Peyer's patch (tissue), 4 donors: Measurements from ENCODE around the gene SH2D3A. TPM values are rescaled to one million over a fixed set of nuclear protein-coding genes. Genes with fewer than 3 reads are reported as not detected.
"Not testable (repeated sequence)": the region's sequence is repeated elsewhere in the genome, so short reads cannot be mapped to it uniquely, and the experiment has no call there.

Experiments
- DNase-seq, 3 donors: peaks; one replicate each; pipeline ENCODE4 v3.0.0-alpha.2; 2017 to 2019
- H3K27ac ChIP-seq, 4 donors: fragments of 200-600 bp; sonication (generic); one replicate each; pipeline ENCODE4 v1.5.1; 2016 to 2019
- H3K27me3 ChIP-seq, 2 donors: fragments of 200-600 bp; sonication (generic); one replicate each; pipeline ENCODE4 v1.5.1; 2019
- H3K36me3 ChIP-seq, 3 donors: fragments of 200-600 bp; sonication (generic); one replicate each; pipeline ENCODE4 v1.5.1; 2016 to 2019
- H3K4me1 ChIP-seq, 4 donors: fragments of 200-600 bp; sonication (generic); one replicate each; pipeline ENCODE4 v1.5.1; 2016 to 2019
- H3K4me3 ChIP-seq, 4 donors: fragments of 200-600 bp; sonication (generic); 1 replicate in 3 of 4; 2 replicates in 1 of 4; pipeline ENCODE4 v1.5.1; 2016 to 2019; ENCODE audit warnings: mild to moderate bottlenecking in 1 of 4
- H3K9me3 ChIP-seq, 4 donors: fragments of 200-600 bp; sonication (generic); one replicate each; pipeline ENCODE4 v1.5.1; 2016 to 2019; ENCODE audit warnings: mild to moderate bottlenecking in 1 of 4
- POLR2A ChIP-seq, 2 donors: fragments of 450-650 bp; IDR thresholded peaks; one replicate each; pipeline ENCODE4 v1.5.1; 2017; ENCODE audit warnings: antibody characterized with exemption in 2 of 2, mild to moderate bottlenecking in 2 of 2, moderate library complexity in 2 of 2
- total RNA-seq, 4 donors: library from RNA; depleted of rRNA; stranded (reverse); fragments of >200 nt; gene quantifications; one replicate each; pipeline ENCODE4 v1.1.0, GENCODE V29; 2016
- TF ChIP-seq, protein P1 (sequence below), 6 experiments: fragments of 450-650 bp in 4 of 6; fragments of 200-600 bp in 2 of 6; sonication (generic) in 1 of 6; IDR thresholded peaks; one replicate each; pipeline ENCODE4 v1.5.1; 2017 to 2019; ENCODE audit warnings: antibody characterized with exemption in 6 of 6, mild to moderate bottlenecking in 3 of 6, moderate library complexity in 1 of 6

The SH2D3A gene
- total RNA-seq, 4 donors from 2014 or later: 43.7 to 127 (median 91.9) TPM

DNA sequence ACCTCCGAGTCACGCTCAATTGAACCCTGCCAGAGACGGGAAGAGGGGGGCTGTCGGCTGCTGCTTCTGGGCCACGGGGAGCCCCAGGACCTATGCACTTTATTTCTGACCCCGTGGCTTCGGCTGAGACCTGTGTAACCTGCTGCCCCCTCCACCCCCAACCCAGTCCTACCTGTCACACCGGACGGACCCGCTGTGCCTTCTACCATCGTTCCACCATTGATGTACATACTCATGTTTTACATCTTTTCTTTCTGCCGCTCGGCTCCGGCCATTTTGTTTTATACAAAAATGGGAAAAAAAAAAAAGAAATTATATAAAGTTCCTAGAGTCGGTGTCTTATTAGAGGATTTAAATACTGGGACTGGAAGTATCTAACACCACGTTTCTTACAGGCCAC, 16.0 kb downstream of the SH2D3A start:
- H3K4me3 ChIP-seq: no peak overlapping the region
- DNase-seq: no peak
- H3K27ac ChIP-seq: peak overlapping the region in 1 of 4 donors; percentile 93
- TF ChIP-seq, protein P1, sequence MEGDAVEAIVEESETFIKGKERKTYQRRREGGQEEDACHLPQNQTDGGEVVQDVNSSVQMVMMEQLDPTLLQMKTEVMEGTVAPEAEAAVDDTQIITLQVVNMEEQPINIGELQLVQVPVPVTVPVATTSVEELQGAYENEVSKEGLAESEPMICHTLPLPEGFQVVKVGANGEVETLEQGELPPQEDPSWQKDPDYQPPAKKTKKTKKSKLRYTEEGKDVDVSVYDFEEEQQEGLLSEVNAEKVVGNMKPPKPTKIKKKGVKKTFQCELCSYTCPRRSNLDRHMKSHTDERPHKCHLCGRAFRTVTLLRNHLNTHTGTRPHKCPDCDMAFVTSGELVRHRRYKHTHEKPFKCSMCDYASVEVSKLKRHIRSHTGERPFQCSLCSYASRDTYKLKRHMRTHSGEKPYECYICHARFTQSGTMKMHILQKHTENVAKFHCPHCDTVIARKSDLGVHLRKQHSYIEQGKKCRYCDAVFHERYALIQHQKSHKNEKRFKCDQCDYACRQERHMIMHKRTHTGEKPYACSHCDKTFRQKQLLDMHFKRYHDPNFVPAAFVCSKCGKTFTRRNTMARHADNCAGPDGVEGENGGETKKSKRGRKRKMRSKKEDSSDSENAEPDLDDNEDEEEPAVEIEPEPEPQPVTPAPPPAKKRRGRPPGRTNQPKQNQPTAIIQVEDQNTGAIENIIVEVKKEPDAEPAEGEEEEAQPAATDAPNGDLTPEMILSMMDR (IDR thresholded peaks at IDR 0.05): no peak
- TF ChIP-seq POLR2A (IDR thresholded peaks at IDR 0.05): no peak
- H3K27me3 ChIP-seq: no peaks in the 10 kb centered on the region
- H3K4me1 ChIP-seq: peaks cover 0 to 23% (median 4%) of the 10 kb centered on the region in 4 donors
- peaks cover 0 to 74% (median 0%) of the 10 kb centered on the region in 3 donors for H3K36me3 ChIP-seq
- no peaks in the 10 kb centered on the region for H3K9me3 ChIP-seq

DNA sequence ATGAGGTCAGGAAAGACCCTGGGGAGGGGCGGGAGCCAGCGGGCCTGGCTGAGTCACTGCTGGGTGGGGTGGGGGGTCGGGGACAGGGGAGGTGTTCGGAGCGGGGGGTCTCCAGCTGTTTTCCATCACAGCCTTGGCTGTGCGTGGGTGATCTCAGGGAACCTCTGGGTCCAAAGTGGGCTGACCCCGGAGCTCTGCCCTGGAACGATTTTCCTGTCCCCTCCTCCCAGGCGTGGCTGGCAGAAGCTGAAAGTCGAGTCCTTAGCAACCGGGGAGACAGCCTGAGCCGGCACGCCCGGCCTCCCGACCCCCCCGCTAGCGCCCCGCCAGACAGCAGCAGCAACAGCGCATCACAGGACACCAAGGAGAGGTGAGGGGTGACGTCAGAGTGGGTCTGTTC, 17.2 kb downstream of the SH2D3A start:
- Histone ChIP-seq H3K4me1 (peaks cover 0 to 28% (median 4%) of the 10 kb centered on the region in 4 donors), H3K4me3 (no peak overlapping the region), H3K27ac (no peak overlapping the region), H3K27me3 (no peaks in the 10 kb centered on the region), H3K9me3 (no peaks in the 10 kb centered on the region), H3K36me3 (peaks cover 0 to 77% (median 0%) of the 10 kb centered on the region in 3 donors)
- TF ChIP-seq POLR2A (IDR thresholded peaks at IDR 0.05): no peak
- TF ChIP-seq, protein P1 (IDR thresholded peaks at IDR 0.05): no peak
- DNase-seq: peak in 1 of 3 donors; percentile 56

DNA sequence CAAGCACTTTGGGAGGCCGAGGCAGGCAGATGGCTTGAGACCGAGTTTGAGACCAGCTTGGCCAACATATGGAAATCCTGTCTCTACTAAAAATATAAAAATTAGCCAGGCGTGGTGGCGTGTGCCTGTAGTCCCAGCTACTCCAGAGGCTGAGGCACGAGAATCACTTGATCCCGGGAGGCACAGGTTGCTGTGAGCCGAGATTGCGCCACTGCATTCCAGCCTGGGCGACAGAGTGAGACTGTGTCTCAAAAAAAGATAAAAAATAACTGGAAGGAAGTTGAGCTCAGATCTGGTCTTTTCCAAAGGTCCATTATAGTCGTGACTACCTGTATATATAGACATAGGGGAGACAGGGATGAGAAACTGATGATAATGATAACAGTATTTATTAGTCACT, 18.7 kb downstream of the SH2D3A start:
- peaks cover 0 to 31% (median 4%) of the 10 kb centered on the region in 4 donors for H3K4me1 ChIP-seq
- DNase-seq, H3K9me3 ChIP-seq, H3K27me3 ChIP-seq, H3K27ac ChIP-seq, H3K4me3 ChIP-seq: not testable (repeated sequence)
- H3K36me3 ChIP-seq: peaks cover 0 to 74% (median 0%) of the 10 kb centered on the region in 3 donors

DNA sequence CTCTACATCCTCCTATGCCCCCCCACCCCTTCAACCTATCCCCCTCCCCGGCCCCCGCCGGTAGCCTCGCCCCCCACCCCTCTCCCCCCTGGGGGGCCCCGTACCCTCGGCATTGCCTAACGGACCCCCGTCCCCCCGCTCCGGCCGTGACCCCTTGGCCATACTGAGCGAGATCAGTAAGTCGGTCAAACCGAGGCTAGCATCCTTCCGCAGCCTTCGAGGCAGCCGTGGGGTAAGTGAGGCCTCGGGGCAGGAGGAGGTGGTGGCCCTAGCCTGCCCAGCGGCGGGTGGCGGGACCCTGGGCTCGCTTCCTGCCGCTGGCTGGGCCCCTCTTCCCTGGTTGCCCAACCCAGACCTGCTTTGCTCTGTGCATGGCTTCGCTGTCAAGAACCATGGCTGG, 21.3 kb downstream of the SH2D3A start:
- H3K4me1 ChIP-seq: peaks cover 0 to 27% (median 0%) of the 10 kb centered on the region in 4 donors
- H3K27me3 ChIP-seq: no peaks in the 10 kb centered on the region
- H3K36me3 ChIP-seq: peaks cover 0 to 69% (median 0%) of the 10 kb centered on the region in 3 donors
- no peak overlapping the region for H3K4me3 ChIP-seq
- no peak overlapping the region for H3K27ac ChIP-seq
- TF ChIP-seq, protein P1 (IDR thresholded peaks at IDR 0.05): no peak
- no peak for TF ChIP-seq POLR2A (IDR thresholded peaks at IDR 0.05)
- no peaks in the 10 kb centered on the region for H3K9me3 ChIP-seq
- no peak for DNase-seq

DNA sequence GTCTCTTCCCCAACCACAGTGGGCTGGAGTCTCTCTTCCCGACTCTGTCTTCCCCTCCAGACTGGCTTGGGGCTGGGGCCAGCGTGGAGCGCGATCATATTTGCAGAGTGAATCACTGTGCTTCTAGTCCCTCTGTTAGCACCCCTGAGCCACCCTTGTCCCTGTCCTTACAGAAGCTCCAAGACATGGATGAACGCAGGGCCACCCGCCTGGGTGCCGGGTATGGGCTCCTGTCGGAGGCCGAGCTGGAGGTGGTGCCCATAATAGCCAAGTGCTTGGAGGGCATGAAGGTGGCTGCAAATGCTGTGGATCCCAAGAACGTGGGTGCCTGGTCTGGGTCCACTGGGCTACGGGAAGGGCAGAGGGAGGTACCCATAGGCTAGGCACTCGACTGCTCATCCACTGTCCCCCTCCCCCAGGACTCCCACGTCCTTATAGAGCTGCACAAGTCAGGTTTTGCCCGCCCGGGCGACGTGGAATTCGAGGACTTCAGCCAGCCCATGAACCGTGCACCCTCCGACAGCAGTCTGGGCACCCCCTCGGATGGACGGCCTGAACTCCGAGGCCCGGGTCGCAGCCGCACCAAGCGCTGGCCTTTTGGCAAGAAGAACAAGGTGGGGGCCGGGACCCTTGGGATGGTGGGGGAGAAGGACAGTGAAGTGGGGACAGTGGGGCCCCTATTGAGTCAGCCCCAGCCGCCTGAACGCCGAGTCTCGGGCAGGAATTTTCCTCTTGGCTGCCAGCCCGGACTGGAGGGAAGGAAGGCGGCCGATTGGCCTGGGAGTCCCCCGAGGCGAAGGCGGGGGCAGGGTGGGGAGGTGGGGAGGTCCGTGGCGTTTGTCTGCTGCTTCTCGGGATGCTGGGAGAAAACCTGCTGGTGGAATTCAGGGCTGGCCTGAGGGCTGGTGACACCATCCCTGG, 22.6 kb downstream of the SH2D3A start:
- peaks cover 0 to 56% (median 0%) of the 10 kb centered on the region in 3 donors for H3K36me3 ChIP-seq

More for the DNA sequence above, 22.6 kb downstream of the SH2D3A start:
- Histone ChIP-seq H3K4me3 (peak overlapping the region in 1 of 4 donors; percentile 9), H3K4me1 (peaks cover 0 to 29% (median 6%) of the 10 kb centered on the region in 4 donors), H3K27me3 (no peaks in the 10 kb centered on the region), H3K9me3 (no peaks in the 10 kb centered on the region), H3K27ac (peak overlapping the region; percentile 58 to 80 (median 72))
- TF ChIP-seq, protein P1 (IDR thresholded peaks at IDR 0.05): no peak
- TF ChIP-seq POLR2A (IDR thresholded peaks at IDR 0.05): no peak
- DNase-seq: peak; percentile 37 to 86 (median 85)
